ENCODE data around the gene SEMA3A.
A peak's percentile ranks its signal among the peaks of the same experiment; 100 is the strongest.

The SEMA3A gene

GRCh38 chr7:83985821-83986220 is 208.8 kb downstream of the SEMA3A start:
- DNase-seq (ENCODE audit: low read depth in 1 of 2, low spot score in 1 of 2), result no peak
- TF ChIP-seq JUND (IDR thresholded peaks at IDR 0.05; ENCODE audit: low read depth), result no peak

GRCh38 chr7:83984591-83984990 is 210.0 kb downstream of the SEMA3A start:
- in situ Hi-C loops (cut with HindIII; ENCODE audit: low pct_unique_long_range_greater_than_20kb, low sequenced_read_pairs), result no loop called here
- TF ChIP-seq JUND (IDR thresholded peaks at IDR 0.05; ENCODE audit: low read depth), result no peak
- no peak for DNase-seq (ENCODE audit: low read depth in 1 of 2, low spot score in 1 of 2)

More at GRCh38 chr7:83985821-83986220, 208.8 kb downstream of the SEMA3A start:
- in situ Hi-C loops (cut with HindIII; ENCODE audit: low pct_unique_long_range_greater_than_20kb, low sequenced_read_pairs), result no loop called here

- in situ Hi-C loops (cut with HindIII; ENCODE audit: low pct_unique_long_range_greater_than_20kb, low sequenced_read_pairs), result no loop called here
Measured at GRCh38 chr7:83984076-83984475, 210.5 kb downstream of the SEMA3A start.

GRCh38 chr7:83983606-83984005 is 211.0 kb downstream of the SEMA3A start:
- no peak for DNase-seq (ENCODE audit: low read depth in 1 of 2, low spot score in 1 of 2)
- in situ Hi-C loops (cut with HindIII; ENCODE audit: low pct_unique_long_range_greater_than_20kb, low sequenced_read_pairs), result no loop called here
- no peak for TF ChIP-seq JUND (IDR thresholded peaks at IDR 0.05; ENCODE audit: low read depth)

More at GRCh38 chr7:83984076-83984475, 210.5 kb downstream of the SEMA3A start:
- no peak for TF ChIP-seq JUND (IDR thresholded peaks at IDR 0.05; ENCODE audit: low read depth)
- no peak for DNase-seq (ENCODE audit: low read depth in 1 of 2, low spot score in 1 of 2)

GRCh38 chr7:83976302-83976701 is 218.3 kb downstream of the SEMA3A start:
- in situ Hi-C loops (cut with HindIII; ENCODE audit: low pct_unique_long_range_greater_than_20kb, low sequenced_read_pairs), result no loop called here
- peak in 1 of 2 experiments; percentile 63 for DNase-seq (ENCODE audit: low read depth in 1 of 2, low spot score in 1 of 2)

GRCh38 chr7:83970081-83970480 is 224.5 kb downstream of the SEMA3A start:
- no peak for DNase-seq (ENCODE audit: low read depth in 1 of 2, low spot score in 1 of 2)
- no peak for TF ChIP-seq JUND (IDR thresholded peaks at IDR 0.05; ENCODE audit: low read depth)
- in situ Hi-C loops (cut with HindIII; ENCODE audit: low pct_unique_long_range_greater_than_20kb, low sequenced_read_pairs), result no loop called here

More at GRCh38 chr7:83976302-83976701, 218.3 kb downstream of the SEMA3A start:
- no peak for TF ChIP-seq JUND (IDR thresholded peaks at IDR 0.05; ENCODE audit: low read depth)

- in situ Hi-C loops (cut with HindIII; ENCODE audit: low pct_unique_long_range_greater_than_20kb, low sequenced_read_pairs), result no loop called here
- DNase-seq (ENCODE audit: low read depth in 1 of 2, low spot score in 1 of 2), result no peak
- TF ChIP-seq JUND (IDR thresholded peaks at IDR 0.05; ENCODE audit: low read depth), result no peak
Measured at GRCh38 chr7:83964318-83964717, 230.3 kb downstream of the SEMA3A start.

GRCh38 chr7:83957333-83957732 is 237.3 kb downstream of the SEMA3A start:
- in situ Hi-C loops (cut with HindIII; ENCODE audit: low pct_unique_long_range_greater_than_20kb, low sequenced_read_pairs), result no loop called here
- no peak for DNase-seq (ENCODE audit: low read depth in 1 of 2, low spot score in 1 of 2)
- no peak for TF ChIP-seq JUND (IDR thresholded peaks at IDR 0.05; ENCODE audit: low read depth)

GRCh38 chr7:83956104-83956503 is 238.5 kb downstream of the SEMA3A start:
- no peak for TF ChIP-seq JUND (IDR thresholded peaks at IDR 0.05; ENCODE audit: low read depth)
- DNase-seq (ENCODE audit: low read depth in 1 of 2, low spot score in 1 of 2), result no peak
- in situ Hi-C loops (cut with HindIII; ENCODE audit: low pct_unique_long_range_greater_than_20kb, low sequenced_read_pairs), result no loop called here

- TF ChIP-seq JUND (IDR thresholded peaks at IDR 0.05; ENCODE audit: low read depth), result no peak
- DNase-seq (ENCODE audit: low read depth in 1 of 2, low spot score in 1 of 2), result no peak
- in situ Hi-C loops (cut with HindIII; ENCODE audit: low pct_unique_long_range_greater_than_20kb, low sequenced_read_pairs), result no loop called here
Measured at GRCh38 chr7:83952236-83952635, 242.4 kb downstream of the SEMA3A start.

GRCh38 chr7:83947260-83947659 is 247.3 kb downstream of the SEMA3A start:
- no peak for TF ChIP-seq JUND (IDR thresholded peaks at IDR 0.05; ENCODE audit: low read depth)
- in situ Hi-C loops (cut with HindIII; ENCODE audit: low pct_unique_long_range_greater_than_20kb, low sequenced_read_pairs), result no loop called here
- peak in 1 of 2 experiments; percentile 51 for DNase-seq (ENCODE audit: low read depth in 1 of 2, low spot score in 1 of 2)

GRCh38 chr7:83946801-83947200 is 247.8 kb downstream of the SEMA3A start:
- DNase-seq (ENCODE audit: low read depth in 1 of 2, low spot score in 1 of 2), result peak; percentile 8 to 43
- in situ Hi-C loops (cut with HindIII; ENCODE audit: low pct_unique_long_range_greater_than_20kb, low sequenced_read_pairs), result no loop called here

GRCh38 chr7:83941300-83941699 is 253.3 kb downstream of the SEMA3A start:
- in situ Hi-C loops (cut with HindIII; ENCODE audit: low pct_unique_long_range_greater_than_20kb, low sequenced_read_pairs), result no loop called here
- DNase-seq (ENCODE audit: low read depth in 1 of 2, low spot score in 1 of 2), result no peak

More at GRCh38 chr7:83946801-83947200, 247.8 kb downstream of the SEMA3A start:
- TF ChIP-seq JUND (IDR thresholded peaks at IDR 0.05; ENCODE audit: low read depth), result no peak

GRCh38 chr7:83937930-83938329 is 256.7 kb downstream of the SEMA3A start:
- in situ Hi-C loops (cut with HindIII; ENCODE audit: low pct_unique_long_range_greater_than_20kb, low sequenced_read_pairs), result no loop called here
- TF ChIP-seq JUND (IDR thresholded peaks at IDR 0.05; ENCODE audit: low read depth), result no peak
- DNase-seq (ENCODE audit: low read depth in 1 of 2, low spot score in 1 of 2), result no peak

More at GRCh38 chr7:83941300-83941699, 253.3 kb downstream of the SEMA3A start:
- TF ChIP-seq JUND (IDR thresholded peaks at IDR 0.05; ENCODE audit: low read depth), result no peak
